ENCODE measurements around the gene C1orf115. TPM values are rescaled to one million over a fixed set of nuclear protein-coding genes. Genes with fewer than 3 reads are reported as not detected.

Gene C1orf115
- total RNA-seq, 1 donor from 2014 or later: not detected

Other genes with a start within 250 kb of the C1orf115 start
- gene MARK1, start 162.2 kb upstream of the C1orf115 start, total RNA-seq: 0.08 TPM in 1 of 2 replicates, not detected in the other
- gene MTARC2, start 58.0 kb downstream of the C1orf115 start, total RNA-seq: 1.4 and 2.2 TPM in 2 replicates
- gene MTARC1, start 96.5 kb downstream of the C1orf115 start, total RNA-seq: 0.31 and 0.51 TPM in 2 replicates
- 2.3 and 4.0 TPM in 2 replicates for gene HLX, start 189.1 kb downstream of the C1orf115 start, total RNA-seq

Data from myocyte (in vitro differentiated cells).